Neutrophil (primary cell): ENCODE data around the gene ITPRIP.

Experiments
- H3K27ac ChIP-seq: fragments of 200-600 bp; sonication (generic); 2 replicates; pipeline ENCODE4 v1.5.1; 2016; ENCODE audit warnings: mild to moderate bottlenecking, moderate library complexity
- H3K27me3 ChIP-seq: fragments of 200-600 bp; sonication (generic); 2 replicates; pipeline ENCODE4 v1.6.0; 2016; ENCODE audit warnings: mild to moderate bottlenecking
- H3K36me3 ChIP-seq: fragments of 200-600 bp; sonication (generic); 2 replicates; pipeline ENCODE4 v1.5.1; 2017
- H3K4me1 ChIP-seq, 2 experiments: fragments of 200-600 bp in 1 of 2; sonication (generic) in 1 of 2; 1 replicate in 1 of 2; 2 replicates in 1 of 2; pipeline versions ENCODE4 v1.5.1 to v1.6.1; 2013 to 2016; ENCODE audit warnings: low read depth in 1 of 2, low read length in 1 of 2, mild to moderate bottlenecking in 1 of 2, moderate library complexity in 1 of 2; ENCODE audit not compliant: control insufficient read depth in 1 of 2, insufficient read depth in 1 of 2
- H3K4me3 ChIP-seq, 2 experiments: fragments of 200-600 bp in 1 of 2; sonication (generic) in 1 of 2; 1 replicate in 1 of 2; 2 replicates in 1 of 2; pipeline ENCODE4 v1.5.1; 2013 to 2016; ENCODE audit warnings: low read depth in 1 of 2, low read length in 1 of 2, mild to moderate bottlenecking in 1 of 2, moderate library complexity in 1 of 2
- H3K9me3 ChIP-seq: fragments of 200-600 bp; sonication (generic); 2 replicates; pipeline ENCODE4 v1.5.1; 2016
- TF ChIP-seq, protein P1 (sequence below): fragments of 200-600 bp; sonication (generic); IDR thresholded peaks from 2 replicates; pipeline ENCODE4 v1.5.1; 2016; ENCODE audit warnings: antibody characterized with exemption

Gene ITPRIP

DNA sequence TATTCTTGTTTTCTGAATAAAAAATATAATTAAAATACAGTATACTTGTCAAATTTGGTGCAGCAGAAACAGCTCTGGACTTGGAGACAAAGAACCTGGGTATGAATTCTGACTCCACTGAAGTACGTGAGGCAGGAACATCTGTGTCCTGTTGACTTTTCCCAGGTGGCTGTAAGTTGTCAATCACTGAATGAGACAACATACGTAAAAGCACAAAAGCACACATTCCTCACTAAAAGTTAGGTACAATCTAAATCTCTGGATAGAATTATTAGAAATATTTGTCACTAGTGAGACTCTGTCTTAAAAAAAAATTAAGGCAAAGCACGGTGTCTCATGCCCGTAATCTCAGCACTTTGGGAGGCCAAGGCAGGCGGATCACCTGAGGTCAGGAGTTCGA, 33.5 kb upstream of the ITPRIP start:
- no peaks in the 10 kb centered on the region for H3K36me3 ChIP-seq
- peaks cover 28% of the 10 kb centered on the region for H3K27me3 ChIP-seq
- TF ChIP-seq, protein P1, sequence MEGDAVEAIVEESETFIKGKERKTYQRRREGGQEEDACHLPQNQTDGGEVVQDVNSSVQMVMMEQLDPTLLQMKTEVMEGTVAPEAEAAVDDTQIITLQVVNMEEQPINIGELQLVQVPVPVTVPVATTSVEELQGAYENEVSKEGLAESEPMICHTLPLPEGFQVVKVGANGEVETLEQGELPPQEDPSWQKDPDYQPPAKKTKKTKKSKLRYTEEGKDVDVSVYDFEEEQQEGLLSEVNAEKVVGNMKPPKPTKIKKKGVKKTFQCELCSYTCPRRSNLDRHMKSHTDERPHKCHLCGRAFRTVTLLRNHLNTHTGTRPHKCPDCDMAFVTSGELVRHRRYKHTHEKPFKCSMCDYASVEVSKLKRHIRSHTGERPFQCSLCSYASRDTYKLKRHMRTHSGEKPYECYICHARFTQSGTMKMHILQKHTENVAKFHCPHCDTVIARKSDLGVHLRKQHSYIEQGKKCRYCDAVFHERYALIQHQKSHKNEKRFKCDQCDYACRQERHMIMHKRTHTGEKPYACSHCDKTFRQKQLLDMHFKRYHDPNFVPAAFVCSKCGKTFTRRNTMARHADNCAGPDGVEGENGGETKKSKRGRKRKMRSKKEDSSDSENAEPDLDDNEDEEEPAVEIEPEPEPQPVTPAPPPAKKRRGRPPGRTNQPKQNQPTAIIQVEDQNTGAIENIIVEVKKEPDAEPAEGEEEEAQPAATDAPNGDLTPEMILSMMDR, result no peak
- no peak overlapping the region for H3K27ac ChIP-seq
- no peaks in the 10 kb centered on the region for H3K4me1 ChIP-seq
- no peaks in the 10 kb centered on the region for H3K9me3 ChIP-seq
- no peak overlapping the region for H3K4me3 ChIP-seq

DNA sequence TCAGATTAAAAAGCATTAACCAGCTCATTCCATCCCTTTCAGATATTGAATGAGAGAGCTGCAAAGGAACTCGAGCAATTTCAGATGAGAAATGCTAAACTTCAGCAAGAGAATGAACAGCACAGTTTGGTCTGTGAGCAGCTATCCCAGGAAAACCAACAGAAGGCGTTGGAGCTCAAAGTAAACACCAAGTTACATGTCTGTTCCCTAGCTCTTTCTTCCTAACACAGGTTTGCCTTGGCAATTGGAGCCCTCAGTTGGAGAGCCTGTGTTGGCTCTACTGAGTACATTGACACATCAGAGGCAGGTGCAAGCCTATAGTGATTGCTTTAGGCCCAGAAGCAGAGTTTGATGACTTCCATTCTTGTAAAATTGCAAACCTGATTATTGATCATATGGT, 30.1 kb upstream of the ITPRIP start:
- TF ChIP-seq, protein P1, result no peak
- Histone ChIP-seq H3K9me3 (no peaks in the 10 kb centered on the region), H3K36me3 (no peaks in the 10 kb centered on the region), H3K27me3 (peaks cover 36% of the 10 kb centered on the region), H3K27ac (no peak overlapping the region), H3K4me1 (no peaks in the 10 kb centered on the region), H3K4me3 (no peak overlapping the region)

DNA sequence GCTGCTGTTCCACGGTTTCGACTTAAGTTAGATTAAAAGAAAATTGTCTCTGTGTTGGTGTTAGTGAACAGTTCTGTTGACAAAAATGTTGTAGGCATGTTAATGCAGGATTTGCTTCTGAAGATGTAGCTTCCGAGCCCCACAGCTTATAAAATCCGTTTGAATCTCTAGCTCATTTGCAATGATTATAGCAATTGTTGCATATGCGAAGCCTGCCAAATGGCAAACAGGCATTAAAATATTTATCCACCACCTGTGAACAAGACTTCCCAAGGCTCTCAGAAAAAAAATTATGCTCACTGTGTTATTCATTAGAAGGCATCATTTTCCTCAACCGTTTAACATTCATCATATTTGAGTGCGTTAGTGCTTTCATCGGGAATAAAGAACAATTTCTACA, 29.6 kb upstream of the ITPRIP start:
- Histone ChIP-seq H3K27ac (no peak overlapping the region), H3K4me3 (no peak overlapping the region), H3K4me1 (no peaks in the 10 kb centered on the region), H3K9me3 (no peaks in the 10 kb centered on the region), H3K36me3 (no peaks in the 10 kb centered on the region), H3K27me3 (peaks cover 40% of the 10 kb centered on the region)
- TF ChIP-seq, protein P1, result no peak

DNA sequence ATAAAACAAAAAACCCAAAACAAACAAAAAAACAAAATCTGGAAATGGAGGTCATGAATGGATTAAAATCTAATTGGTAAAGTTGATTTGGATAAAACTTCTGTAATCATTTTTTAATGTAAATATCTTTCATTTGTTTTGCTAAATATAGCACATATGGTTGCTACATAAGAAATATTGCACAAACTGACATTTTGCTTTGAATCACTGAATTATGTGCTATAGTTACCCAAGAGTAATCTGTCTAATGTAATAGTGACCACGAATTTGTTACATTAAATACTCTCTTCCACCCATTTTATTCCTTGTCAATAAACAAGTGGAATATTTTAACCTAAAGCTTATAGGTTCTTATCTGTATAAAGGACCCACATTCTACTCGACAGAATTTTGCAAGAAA, 21.5 kb upstream of the ITPRIP start:
- H3K4me3 ChIP-seq, result no peak overlapping the region
- no peak overlapping the region for H3K27ac ChIP-seq
- TF ChIP-seq, protein P1, result no peak
- H3K4me1 ChIP-seq, result peaks cover 7 to 8% of the 10 kb centered on the region in 2 experiments
- peaks cover 8% of the 10 kb centered on the region for H3K27me3 ChIP-seq
- H3K9me3 ChIP-seq, result no peaks in the 10 kb centered on the region
- H3K36me3 ChIP-seq, result no peaks in the 10 kb centered on the region

DNA sequence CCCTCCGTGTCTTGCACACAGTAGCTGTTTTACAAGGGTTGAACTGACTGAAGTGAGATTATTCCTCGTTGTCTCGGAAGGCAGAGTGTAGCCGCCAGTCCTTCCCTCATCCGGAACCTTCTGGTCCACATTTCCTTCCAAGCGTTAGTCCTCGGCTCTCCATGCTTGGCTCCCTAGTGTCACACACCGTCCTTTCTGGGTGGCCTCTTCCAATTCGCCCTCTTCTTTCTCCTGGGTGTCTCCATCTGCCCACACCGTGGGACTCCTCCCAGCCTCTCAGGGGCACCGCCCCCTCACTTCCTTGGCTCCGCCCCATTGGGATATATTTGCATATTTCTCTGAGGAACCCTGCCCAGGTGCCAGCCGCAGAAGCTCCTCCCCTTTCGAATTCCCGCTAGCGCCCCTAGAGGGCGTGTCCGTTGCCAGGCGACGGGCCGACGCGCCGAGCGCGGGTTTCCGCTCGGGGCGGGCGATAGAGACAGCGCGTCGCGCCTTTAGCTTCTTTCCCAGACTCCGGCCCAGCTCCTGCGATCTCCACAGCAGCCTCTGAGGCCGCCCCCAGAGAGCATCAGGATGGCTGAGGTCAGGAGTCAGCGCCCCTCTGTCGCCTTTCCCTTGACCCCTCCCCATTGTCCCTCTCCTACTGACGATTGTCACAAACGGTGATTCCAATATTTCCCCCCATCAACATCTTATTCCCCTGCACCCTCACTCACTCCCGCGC, 15.2 kb upstream of the ITPRIP start, which contains the start of gene CFAP58:
TSS of gene CFAP58 (plus strand) at position 509 of the 724 bp plus-strand sequence. CDS start at position 574, 65 bp downstream.
- Histone ChIP-seq H3K27me3 (no peaks in the 10 kb centered on the region), H3K9me3 (no peaks in the 10 kb centered on the region), H3K4me1 (peaks cover 68 to 71% of the 10 kb centered on the region in 2 experiments), H3K27ac (peak within 1 kb of the TSS; percentile 98), H3K36me3 (no peaks in the 10 kb centered on the region), H3K4me3 (peak within 1 kb of the TSS; percentile 60 to 61)
- TF ChIP-seq, protein P1, result peak; percentile 86
